H9 (cell line): ENCODE data around the gene PCOLCE2. TPM values are rescaled to one million over a fixed set of nuclear protein-coding genes. Genes with fewer than 3 reads are reported as not detected.

Source experiments
- DNase-seq: peaks from one replicate; pipeline ENCODE4 v3.0.0-alpha.2; 2017
- H2AFZ ChIP-seq: one replicate; pipeline ENCODE4 v1.6.1; 2013; ENCODE audit warnings: mild to moderate bottlenecking, low read length, control low read depth, moderate library complexity
- H2AK5ac ChIP-seq: 2 replicates; pipeline ENCODE4 v1.6.1; 2013; ENCODE audit warnings: low read length, control low read depth, mixed read lengths; ENCODE audit not compliant: insufficient read length
- H2BK120ac ChIP-seq: one replicate; pipeline ENCODE4 v1.6.1; 2013; ENCODE audit warnings: low read depth, mild to moderate bottlenecking, low read length, control low read depth, inconsistent platforms; ENCODE audit not compliant: poor library complexity, severe bottlenecking
- H2BK12ac ChIP-seq: 2 replicates; pipeline ENCODE4 v1.6.1; 2013; ENCODE audit warnings: low read length, control low read depth, mixed read lengths, low read depth; ENCODE audit not compliant: insufficient read length
- H2BK15ac ChIP-seq: 2 replicates; pipeline ENCODE4 v1.6.1; 2013; ENCODE audit warnings: low read depth, low read length, control low read depth
- H2BK20ac ChIP-seq: one replicate; pipeline ENCODE4 v1.6.1; 2013; ENCODE audit warnings: low read depth, mild to moderate bottlenecking, low read length, control low read depth, inconsistent platforms; ENCODE audit not compliant: poor library complexity, severe bottlenecking
- H2BK5ac ChIP-seq: 2 replicates; pipeline ENCODE4 v1.6.1; 2013; ENCODE audit warnings: low read length, control low read depth, mixed read lengths; ENCODE audit not compliant: insufficient read length
- H3K14ac ChIP-seq: 2 replicates; pipeline ENCODE4 v1.6.1; 2013; ENCODE audit warnings: low read length, control low read depth; ENCODE audit not compliant: insufficient read depth
- H3K18ac ChIP-seq: 2 replicates; pipeline ENCODE4 v1.6.1; 2013; ENCODE audit warnings: low read depth, mild to moderate bottlenecking, mixed read lengths, low read length, control low read depth; ENCODE audit not compliant: insufficient read length
- H3K23ac ChIP-seq: 2 replicates; pipeline ENCODE4 v1.6.1; 2013; ENCODE audit warnings: low read length, control low read depth, mixed read lengths, low read depth; ENCODE audit not compliant: insufficient read length
- H3K23me2 ChIP-seq: 2 replicates; pipeline ENCODE4 v1.6.1; 2013; ENCODE audit warnings: low read depth, mild to moderate bottlenecking, mixed read lengths, low read length, control low read depth; ENCODE audit not compliant: insufficient read length, poor library complexity, severe bottlenecking
- H3K27ac ChIP-seq: 2 replicates; pipeline ENCODE4 v1.5.1; 2013; ENCODE audit warnings: low read length, control low read depth, mixed read lengths, low read depth; ENCODE audit not compliant: insufficient read length
- H3K27me3 ChIP-seq: 2 replicates; pipeline ENCODE4 v1.6.1; 2013; ENCODE audit warnings: low read length, control low read depth, inconsistent platforms; ENCODE audit not compliant: insufficient read depth
- H3K4ac ChIP-seq: 2 replicates; pipeline ENCODE4 v1.6.1; 2013; ENCODE audit warnings: low read depth, mild to moderate bottlenecking, control low read depth, inconsistent platforms, low read length, moderate library complexity
- H3K4me1 ChIP-seq: 2 replicates; pipeline ENCODE4 v1.6.1; 2013; ENCODE audit warnings: low read length, control low read depth, inconsistent platforms; ENCODE audit not compliant: insufficient read depth
- H3K4me2 ChIP-seq: 2 replicates; pipeline ENCODE4 v1.6.1; 2013; ENCODE audit warnings: low read length, control low read depth, mixed read lengths; ENCODE audit not compliant: insufficient read length, insufficient read depth
- H3K56ac ChIP-seq: 2 replicates; pipeline ENCODE4 v1.6.1; 2013; ENCODE audit warnings: low read depth, mild to moderate bottlenecking, mixed read lengths, low read length, control low read depth; ENCODE audit not compliant: insufficient read length
- H3K79me1 ChIP-seq: 2 replicates; pipeline ENCODE4 v1.6.1; 2013; ENCODE audit warnings: low read depth, mild to moderate bottlenecking, moderate library complexity, low read length, control low read depth, inconsistent platforms; ENCODE audit not compliant: insufficient read depth, poor library complexity, severe bottlenecking
- H3K79me2 ChIP-seq: 2 replicates; pipeline ENCODE4 v1.6.1; 2013; ENCODE audit warnings: low read length, control low read depth, inconsistent platforms; ENCODE audit not compliant: insufficient read depth
- H3K9ac ChIP-seq: 2 replicates; pipeline ENCODE4 v1.6.1; 2013; ENCODE audit warnings: low read length, control low read depth, mixed read lengths; ENCODE audit not compliant: insufficient read length; ENCODE audit errors: extremely low read depth
- H3K9me3 ChIP-seq: one replicate; pipeline ENCODE4 v1.6.1; 2013; ENCODE audit warnings: low read depth, low read length, inconsistent platforms; ENCODE audit not compliant: control insufficient read depth
- H3T11ph ChIP-seq: one replicate; pipeline ENCODE4 v1.6.1; 2013; ENCODE audit warnings: mild to moderate bottlenecking, low read length, control low read depth, inconsistent platforms
- H4K20me1 ChIP-seq: one replicate; pipeline ENCODE4 v1.6.1; 2013; ENCODE audit not compliant: control insufficient read depth, insufficient read length, insufficient read depth
- H4K5ac ChIP-seq: 2 replicates; pipeline ENCODE4 v1.6.1; 2013; ENCODE audit warnings: low read depth, mild to moderate bottlenecking, mixed read lengths, low read length, control low read depth; ENCODE audit not compliant: insufficient read length
- H4K8ac ChIP-seq: replicated peaks from 2 replicates; pipeline ENCODE4 v1.6.1; 2013; ENCODE audit warnings: low read length, control low read depth, mixed read lengths, low read depth; ENCODE audit not compliant: insufficient read length
- H4K91ac ChIP-seq: 2 replicates; pipeline ENCODE4 v1.6.1; 2013; ENCODE audit warnings: low read depth, mild to moderate bottlenecking, moderate library complexity, mixed read lengths, low read length, control low read depth; ENCODE audit not compliant: insufficient read length
- H3K27ac Mint-ChIP-seq, 3 experiments: 2 replicates in 2 of 3; 3 replicates in 1 of 3; pipeline ENCODE4 v1.8.0; 2020 to 2021; ENCODE audit warnings: mixed read lengths in 3 of 3, mild to moderate bottlenecking in 1 of 3, moderate library complexity in 1 of 3
- H3K27me3 Mint-ChIP-seq: 2 replicates; pipeline ENCODE4 v1.8.0; 2021; ENCODE audit warnings: low read depth, mild to moderate bottlenecking, moderate library complexity, mixed read lengths
- H3K36me3 Mint-ChIP-seq, 3 experiments: 2 replicates in 2 of 3; 3 replicates in 1 of 3; pipeline ENCODE4 v1.8.0; 2020 to 2021; ENCODE audit warnings: low read depth in 3 of 3, mixed read lengths in 3 of 3; ENCODE audit not compliant: insufficient read depth in 1 of 3
- H3K4me1 Mint-ChIP-seq, 2 experiments: 2 replicates each; pipeline ENCODE4 v1.8.0; 2020; ENCODE audit warnings: mixed read lengths in 2 of 2
- H3K4me3 Mint-ChIP-seq, 2 experiments: 2 replicates in 1 of 2; 3 replicates in 1 of 2; pipeline ENCODE4 v1.8.0; 2020 to 2021; ENCODE audit warnings: mild to moderate bottlenecking in 2 of 2, mixed read lengths in 2 of 2, moderate library complexity in 1 of 2
- H3K9me3 Mint-ChIP-seq, 2 experiments: 2 replicates in 1 of 2; 3 replicates in 1 of 2; pipeline ENCODE4 v1.8.0; 2020; ENCODE audit warnings: mild to moderate bottlenecking in 2 of 2, mixed read lengths in 2 of 2, moderate library complexity in 1 of 2
- CTCF ChIP-seq: fragments of 200-600 bp; sonication (generic); conservative IDR thresholded peaks from 3 replicates; pipeline ENCODE4 v1.8.0; 2021; ENCODE audit warnings: antibody characterized with exemption, mild to moderate bottlenecking
- WGBS: extraction: QIAGEN DNeasy Blood & Tissue Kit; methylation state at CpG from one replicate; pipeline ENCODE4 v1.1.7; 2013; ENCODE audit warnings: missing lambda C conversion rate, low lambda C conversion rate, mixed read lengths; ENCODE audit not compliant: insufficient read length; ENCODE audit errors: extremely low coverage; 5-methylcytosine and 5-hydroxymethylcytosine counted together
- total RNA-seq: library from RNA; stranded (reverse); gene quantifications from 2 replicates; pipeline ENCODE4 v1.2.1, GENCODE V29; 2021

PCOLCE2 gene
- total RNA-seq, 1 experiment from 2014 or later, result 9.2 TPM

GRCh38 chr3:142896201-142896755 lies 7.4 kb upstream of the PCOLCE2 start:
- Histone ChIP-seq H4K20me1 (no peaks in the 10 kb centered on the region), H3K23me2 (no peaks in the 10 kb centered on the region), H2AFZ (no peak overlapping the region), H4K8ac (no peak overlapping the region), H3K79me2 (no peaks in the 10 kb centered on the region), H3K4me1 (no peaks in the 10 kb centered on the region), H3K56ac (no peak overlapping the region), H2BK5ac (no peak overlapping the region), H3K27me3 (no peaks in the 10 kb centered on the region), H3K4ac (no peak overlapping the region), H2BK12ac (no peak overlapping the region), H3K14ac (no peak overlapping the region), H3K23ac (no peak overlapping the region), H2AK5ac (no peak overlapping the region), H3K9me3 (no peaks in the 10 kb centered on the region), H3K27ac (no peak overlapping the region), H2BK120ac (no peak overlapping the region), H2BK20ac (no peak overlapping the region), H3K79me1 (no peaks in the 10 kb centered on the region), H3K4me2 (no peak overlapping the region), H2BK15ac (no peak overlapping the region), H3K9ac (no peak overlapping the region), H4K5ac (no peak overlapping the region), H3T11ph (no peak overlapping the region), H3K18ac (no peak overlapping the region), H4K91ac (no peak overlapping the region)
- peaks cover 2% of the 10 kb centered on the region for H3K27me3 Mint-ChIP-seq
- no peak for TF ChIP-seq CTCF
- DNase-seq, result no peak
- H3K27ac Mint-ChIP-seq, result no peak overlapping the region
- H3K9me3 Mint-ChIP-seq, result peaks cover 0 to 6% of the 10 kb centered on the region in 2 experiments; a peak in 1 of 5 replicates
- no peaks in the 10 kb centered on the region for H3K36me3 Mint-ChIP-seq
- peaks cover 6 to 7% of the 10 kb centered on the region in 2 experiments; a peak in 3 of 4 replicates for H3K4me1 Mint-ChIP-seq
- WGBS, result no CpG with 5 or more reads among the region's 9 CpGs
- no peak overlapping the region for H3K4me3 Mint-ChIP-seq
